Lower lobe of right lung (tissue), 2 donors: ENCODE results near the gene EEFSEC. TPM values are rescaled to one million over a fixed set of nuclear protein-coding genes. Genes with fewer than 3 reads are reported as not detected.

ENCODE experiments used
- ATAC-seq, 2 donors: fragments of 200-7000 bp; cut with Tn5 transposase; one replicate each; pipeline ENCODE4 v1.9.1; 2020 to 2022; ENCODE audit warnings: mild to moderate bottlenecking in 2 of 2, moderate library complexity in 2 of 2
- DNase-seq: peaks from one replicate; pipeline ENCODE4 v3.0.0-alpha.2; 2020
- H3K27ac ChIP-seq: fragments of 200-600 bp; one replicate; pipeline ENCODE4 v1.8.0; 2022
- H3K27me3 ChIP-seq: fragments of 200-600 bp; one replicate; pipeline ENCODE4 v1.8.0; 2022; ENCODE audit warnings: low read depth
- H3K36me3 ChIP-seq: fragments of 200-600 bp; one replicate; pipeline ENCODE4 v1.8.0; 2022; ENCODE audit warnings: mild to moderate bottlenecking
- H3K4me1 ChIP-seq: fragments of 200-600 bp; one replicate; pipeline ENCODE4 v1.8.0; 2022
- H3K4me3 ChIP-seq: fragments of 200-600 bp; one replicate; pipeline ENCODE4 v1.8.0; 2022; ENCODE audit warnings: mild to moderate bottlenecking
- H3K9me3 ChIP-seq: fragments of 200-600 bp; one replicate; pipeline ENCODE4 v1.8.0; 2022
- intact Hi-C: fragments of 100-400 bp; cut with DNase I; formaldehyde crosslinking; loops from one replicate; pipeline ENCODE4 v1.11.0; 2022
- total RNA-seq: library from RNA; stranded (reverse); fragmentation: NEBNext Ultra II Directional; extraction: Animal tissue kit (Norgen Biotek cat#: 25700); gene quantifications from one replicate; pipeline ENCODE4 v1.2.1, GENCODE V29; 2021
- TF ChIP-seq, protein P1 (sequence below): fragments of 200-600 bp; IDR thresholded peaks from one replicate; pipeline ENCODE4 v1.8.0; 2022; ENCODE audit warnings: antibody characterized with exemption, mild to moderate bottlenecking
- donor health status: DM: no; HTN: yes; CAD: no; lungs with severe emphysema.

Gene EEFSEC
- total RNA-seq, 1 donor from 2014 or later: 15.6 TPM

DNA sequence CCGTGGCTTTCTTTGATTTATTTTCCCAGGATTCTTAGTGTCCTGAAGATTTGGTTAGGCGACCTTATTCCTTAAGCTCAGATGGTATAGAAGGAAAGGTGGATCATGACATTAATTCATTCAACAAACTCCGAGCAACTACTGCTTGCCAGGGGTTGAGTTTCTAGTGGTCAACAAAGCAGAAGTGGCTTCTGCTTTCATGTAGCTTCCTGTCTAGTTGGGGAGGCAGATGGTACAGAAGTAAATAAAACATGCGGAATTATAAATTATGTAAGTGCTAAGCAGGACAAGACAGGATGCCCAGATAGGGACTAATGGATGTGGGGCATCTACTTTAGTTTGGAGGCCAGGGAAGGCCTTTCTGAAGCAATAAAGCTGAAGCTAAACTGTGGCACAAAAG, 15.6 kb downstream of the EEFSEC start:
- H3K27me3 ChIP-seq: no peaks in the 10 kb centered on the region
- intact Hi-C loops: no loop called here
- peaks cover 8% of the 10 kb centered on the region for H3K4me1 ChIP-seq
- H3K4me3 ChIP-seq: no peak overlapping the region
- H3K36me3 ChIP-seq: no peaks in the 10 kb centered on the region
- H3K9me3 ChIP-seq: no peaks in the 10 kb centered on the region
- no peak overlapping the region for H3K27ac ChIP-seq
- DNase-seq (no peak), ATAC-seq (no peak)
- TF ChIP-seq, protein P1, sequence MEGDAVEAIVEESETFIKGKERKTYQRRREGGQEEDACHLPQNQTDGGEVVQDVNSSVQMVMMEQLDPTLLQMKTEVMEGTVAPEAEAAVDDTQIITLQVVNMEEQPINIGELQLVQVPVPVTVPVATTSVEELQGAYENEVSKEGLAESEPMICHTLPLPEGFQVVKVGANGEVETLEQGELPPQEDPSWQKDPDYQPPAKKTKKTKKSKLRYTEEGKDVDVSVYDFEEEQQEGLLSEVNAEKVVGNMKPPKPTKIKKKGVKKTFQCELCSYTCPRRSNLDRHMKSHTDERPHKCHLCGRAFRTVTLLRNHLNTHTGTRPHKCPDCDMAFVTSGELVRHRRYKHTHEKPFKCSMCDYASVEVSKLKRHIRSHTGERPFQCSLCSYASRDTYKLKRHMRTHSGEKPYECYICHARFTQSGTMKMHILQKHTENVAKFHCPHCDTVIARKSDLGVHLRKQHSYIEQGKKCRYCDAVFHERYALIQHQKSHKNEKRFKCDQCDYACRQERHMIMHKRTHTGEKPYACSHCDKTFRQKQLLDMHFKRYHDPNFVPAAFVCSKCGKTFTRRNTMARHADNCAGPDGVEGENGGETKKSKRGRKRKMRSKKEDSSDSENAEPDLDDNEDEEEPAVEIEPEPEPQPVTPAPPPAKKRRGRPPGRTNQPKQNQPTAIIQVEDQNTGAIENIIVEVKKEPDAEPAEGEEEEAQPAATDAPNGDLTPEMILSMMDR: no peak

DNA sequence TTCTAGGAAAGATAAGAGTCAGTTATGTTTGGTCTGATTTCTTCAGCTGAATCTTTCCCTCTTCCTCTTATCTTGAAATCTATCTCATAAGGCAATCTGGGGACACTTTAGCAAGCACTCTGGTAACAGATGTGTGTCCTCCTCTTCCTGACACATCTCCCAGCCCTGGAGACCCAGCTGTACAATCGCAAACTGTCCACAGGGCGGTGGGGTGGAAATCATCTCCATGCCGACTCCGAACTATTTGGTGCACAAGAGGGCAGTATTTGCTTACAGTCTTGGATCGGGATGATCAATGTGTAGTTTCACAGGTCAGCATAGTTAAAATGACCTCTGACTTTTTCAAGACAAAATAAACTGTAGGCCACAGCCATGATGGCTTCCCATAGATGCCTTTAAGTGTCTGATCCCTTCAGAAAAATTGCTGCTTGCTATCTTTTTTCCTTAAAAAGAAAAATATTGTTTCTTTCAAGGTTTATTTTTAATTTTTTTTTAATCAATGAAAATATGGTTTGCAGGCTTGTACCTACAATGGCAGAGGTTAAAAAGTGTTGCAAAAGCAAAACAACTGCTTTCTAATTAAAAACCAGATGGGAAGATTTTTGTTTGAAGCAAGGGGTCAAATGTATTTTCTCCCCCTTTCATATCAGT, 17.7 kb downstream of the EEFSEC start:
- peak; percentile 65 to 70 for ATAC-seq
- Histone ChIP-seq H3K9me3 (no peaks in the 10 kb centered on the region), H3K36me3 (no peaks in the 10 kb centered on the region), H3K4me1 (peaks cover 24% of the 10 kb centered on the region), H3K27ac (no peak overlapping the region), H3K27me3 (no peaks in the 10 kb centered on the region), H3K4me3 (no peak overlapping the region)
- TF ChIP-seq, protein P1: peak; percentile 60
- DNase-seq: no peak
- intact Hi-C loops: no loop called here

DNA sequence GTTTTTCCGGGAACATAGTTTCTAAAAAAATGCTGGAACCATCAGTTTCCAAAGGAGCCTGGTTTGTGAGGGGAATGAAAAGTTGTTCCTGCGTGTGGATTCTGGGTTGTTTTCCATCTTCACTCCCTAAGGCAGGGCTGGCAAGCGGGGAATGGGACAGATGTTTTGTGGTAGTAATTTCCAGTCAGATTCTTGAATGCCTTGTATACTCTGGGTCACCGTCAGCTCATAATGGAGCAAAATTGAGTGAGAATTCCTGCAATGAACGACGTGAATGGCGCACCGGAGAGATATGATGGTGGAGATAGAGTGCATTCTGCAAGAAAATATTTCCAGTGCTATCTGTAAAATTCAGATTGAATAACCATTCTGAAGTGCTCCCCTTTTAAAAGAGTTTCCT, 19.9 kb downstream of the EEFSEC start:
- H3K27ac ChIP-seq: no peak overlapping the region
- DNase-seq: no peak
- peaks cover 24% of the 10 kb centered on the region for H3K4me1 ChIP-seq
- TF ChIP-seq, protein P1: no peak
- no peak overlapping the region for H3K4me3 ChIP-seq
- intact Hi-C loops: no loop called here
- no peaks in the 10 kb centered on the region for H3K27me3 ChIP-seq
- no peak for ATAC-seq
- H3K9me3 ChIP-seq: no peaks in the 10 kb centered on the region
- H3K36me3 ChIP-seq: no peaks in the 10 kb centered on the region

DNA sequence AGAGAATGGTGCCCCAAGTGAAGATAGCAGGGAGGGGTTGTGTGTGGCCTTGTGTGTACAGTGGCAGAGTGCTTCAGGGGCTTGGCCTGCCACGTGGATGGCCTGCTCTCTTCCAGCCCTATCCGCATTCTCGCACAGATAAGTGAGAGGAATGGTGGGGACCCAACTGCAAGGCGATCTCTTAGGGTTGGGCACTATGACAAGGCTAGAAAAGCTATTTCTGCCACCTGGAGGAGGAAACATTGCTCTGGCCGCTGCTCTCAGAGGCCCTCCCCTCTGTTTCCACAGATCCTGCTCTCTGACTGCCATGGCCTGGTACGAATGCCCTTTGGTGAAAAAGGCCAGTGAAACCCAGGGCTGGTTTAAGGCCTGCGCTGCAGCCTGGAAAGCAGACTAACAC, 20.6 kb downstream of the EEFSEC start:
- TF ChIP-seq, protein P1: no peak
- intact Hi-C loops: no loop called here
- DNase-seq (no peak), ATAC-seq (no peak)
- H3K4me3 ChIP-seq: no peak overlapping the region
- no peak overlapping the region for H3K27ac ChIP-seq
- H3K36me3 ChIP-seq: no peaks in the 10 kb centered on the region
- no peaks in the 10 kb centered on the region for H3K9me3 ChIP-seq
- no peaks in the 10 kb centered on the region for H3K27me3 ChIP-seq
- peaks cover 26% of the 10 kb centered on the region for H3K4me1 ChIP-seq

DNA sequence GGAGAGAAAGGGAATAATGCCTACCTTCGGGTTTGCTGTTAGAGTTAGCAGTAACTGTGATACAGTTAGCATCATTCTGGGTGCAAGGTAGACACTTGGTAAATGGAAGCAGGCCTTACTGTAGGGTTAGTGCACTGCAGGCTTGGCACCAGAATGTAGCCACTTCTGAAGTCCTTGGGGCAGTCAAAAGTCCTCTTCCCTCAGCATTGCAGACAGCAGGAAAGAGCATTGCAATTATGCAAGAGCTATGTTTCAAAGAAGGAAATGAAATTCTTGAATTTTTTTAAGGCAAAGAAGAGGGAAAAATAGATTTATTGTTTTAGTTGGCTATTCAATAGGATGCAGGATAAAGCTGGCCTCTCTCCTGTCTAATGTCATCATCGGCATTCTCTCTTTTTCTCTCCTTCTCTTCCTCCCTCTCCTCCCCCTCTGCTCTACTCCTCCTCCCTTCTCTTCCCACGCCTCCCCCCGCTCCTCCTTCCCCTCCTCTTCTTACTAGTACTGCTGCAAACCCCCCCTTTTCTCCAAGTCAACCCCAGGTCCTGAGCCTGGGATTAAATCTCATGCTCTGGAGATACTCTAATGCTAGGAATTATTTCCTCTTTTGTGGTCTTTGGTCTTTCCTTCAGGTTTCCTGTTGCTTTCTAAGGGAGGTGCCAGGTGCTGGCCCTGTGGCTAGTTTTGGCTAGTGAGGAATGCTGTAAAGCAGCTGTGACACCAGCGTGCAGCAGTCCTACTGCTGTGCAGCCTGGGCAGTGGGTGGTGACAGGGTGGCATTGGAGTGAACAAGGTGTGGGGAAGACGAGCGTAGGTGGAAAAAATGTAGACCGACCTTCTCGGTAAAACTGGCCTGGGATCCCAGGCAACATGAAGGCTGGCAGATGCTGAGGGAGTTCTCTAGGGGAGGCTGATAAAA, 21.7 kb downstream of the EEFSEC start:
- H3K27me3 ChIP-seq: no peaks in the 10 kb centered on the region
- ATAC-seq: peak; percentile 40 to 41
- intact Hi-C loops: no loop called here
- H3K36me3 ChIP-seq: no peaks in the 10 kb centered on the region
- no peak overlapping the region for H3K4me3 ChIP-seq
- DNase-seq: no peak
- no peaks in the 10 kb centered on the region for H3K9me3 ChIP-seq
- no peak overlapping the region for H3K27ac ChIP-seq
- TF ChIP-seq, protein P1: no peak
- peaks cover 37% of the 10 kb centered on the region for H3K4me1 ChIP-seq
